ENCODE results near the gene TLE7. TPM values are rescaled to one million over a fixed set of nuclear protein-coding genes. Genes with fewer than 3 reads are reported as not detected.

The TLE7 gene
- total and polyA plus RNA-seq, 2 of the 4 experiments (the other 2 are of a cell fraction): not detected

DNA sequence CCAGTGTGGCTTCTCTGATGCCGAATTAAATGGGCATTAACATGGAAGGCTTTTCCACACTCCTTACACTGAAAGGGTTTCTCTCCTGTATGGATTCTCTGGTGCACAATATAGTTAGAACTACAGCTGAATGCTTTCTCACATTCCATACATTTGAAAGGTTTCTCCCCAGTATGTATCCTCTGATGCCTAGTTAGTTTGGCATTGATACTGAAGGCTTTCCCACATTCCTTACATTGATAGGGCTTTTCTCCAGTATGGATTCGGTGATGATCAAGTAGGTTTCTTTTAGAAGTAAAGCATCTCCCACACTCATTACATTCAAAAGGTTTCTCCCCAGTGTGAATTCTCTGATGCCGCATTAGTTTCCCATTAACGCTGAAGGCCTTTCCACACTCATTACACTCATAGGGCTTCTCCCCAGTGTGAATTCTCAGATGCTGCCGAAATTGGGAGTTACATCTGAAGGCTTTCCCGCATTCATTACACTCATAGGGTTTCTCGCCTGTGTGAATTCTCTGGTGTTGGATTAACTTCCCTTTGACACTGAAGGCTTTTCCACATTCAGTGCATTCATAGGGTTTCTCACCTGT, 6.5 kb upstream of the TLE7 start:
- Histone ChIP-seq H2BK120ac (ENCODE audit: low read depth, low read length) (no peak overlapping the region), H4K91ac (ENCODE audit: insufficient read depth, low read depth, low read length) (no peak overlapping the region), H3K27me3 (ENCODE audit: control insufficient read depth, insufficient read depth, low read length) (no peaks in the 10 kb centered on the region), H2AFZ (replicated peaks; ENCODE audit: low read length, poor library complexity) (no peak overlapping the region), H3K18ac (ENCODE audit: low read depth, low read length) (no peak overlapping the region), H4K5ac (ENCODE audit: low read depth, low read length) (no peak overlapping the region), H3K23ac (ENCODE audit: low read depth, low read length) (no peak overlapping the region), H2BK15ac (ENCODE audit: low read depth, low read length) (no peak overlapping the region), H3K79me1 (ENCODE audit: low read depth in 1 of 2, low read length in 2 of 2) (peaks cover 0 to 9% of the 10 kb centered on the region in 2 experiments; a peak in 1 of 4 replicates), H3K4me3 (ENCODE audit: insufficient read depth, low read depth, low read length) (no peak overlapping the region), H2AK5ac (ENCODE audit: low read depth, low read length) (no peak overlapping the region), H3K56ac (ENCODE audit: extremely low read depth, insufficient read depth, low read length) (no peak overlapping the region), H3K14ac (replicated peaks; ENCODE audit: low read depth, low read length) (no peak overlapping the region), H4K20me1 (ENCODE audit: insufficient read depth, low read length) (no peaks in the 10 kb centered on the region), H3K4me2 (ENCODE audit: low read depth, low read length) (no peak overlapping the region), H2BK20ac (ENCODE audit: low read depth, low read length) (no peak overlapping the region), H3K36me3 (ENCODE audit: control insufficient read depth, insufficient read depth, low read length) (peaks cover 42% of the 10 kb centered on the region), H3K27ac (ENCODE audit: insufficient read depth, low read length) (no peak overlapping the region), H4K8ac (ENCODE audit: low read depth in 2 of 2, low read length in 2 of 2) (no peak overlapping the region), H3K9me1 (ENCODE audit: insufficient read depth, low read length) (no peaks in the 10 kb centered on the region), H3K9me3 (ENCODE audit: control insufficient read depth, insufficient read depth, low read length) (peaks cover 78% of the 10 kb centered on the region), H2BK5ac (ENCODE audit: low read depth, low read length, poor library complexity, severe bottlenecking) (no peak overlapping the region), H3K4ac (ENCODE audit: low read depth, low read length) (no peak overlapping the region), H2AK9ac (replicated peaks; ENCODE audit: low read depth, low read length, poor library complexity) (no peak overlapping the region), H3K4me1 (ENCODE audit: control insufficient read depth, insufficient read depth, low read length) (no peaks in the 10 kb centered on the region), H3K9ac (ENCODE audit: low read depth, low read length) (no peak overlapping the region)
- BruUV-seq (replicated peaks): no TSS peak
- DNase-seq: no peak
- ChIA-PET CTCF (no interaction called here), POLR2A (ENCODE audit: unreplicated experiment) (no interaction called here)
- in situ Hi-C loops (cut with MboI; ENCODE audit: low sequenced_read_pairs) (no loop called here), intact Hi-C loops (cut with micrococcal nuclease) (no loop called here), dilution Hi-C loops (cut with HindIII; ENCODE audit: low sequenced_read_pairs, unreplicated experiment) (no loop called here)
- ATAC-seq (ENCODE audit: low read depth): no peak
- whole genome bisulfite sequencing, 2 experiments (ENCODE audit: extremely low coverage in 2 of 2, insufficient read length in 1 of 2): no CpG with 5 or more reads among the region's 7 CpGs
- TF ChIP-seq CEBPB (IDR thresholded peaks at IDR 0.05; ENCODE audit: low read depth, low read length) (no peak), NFE2L2 (IDR thresholded peaks at IDR 0.05; ENCODE audit: low read depth, low read length) (no peak), RAD21 (IDR thresholded peaks at IDR 0.05; ENCODE audit: low read length) (no peak)
- TF ChIP-seq, protein P1, sequence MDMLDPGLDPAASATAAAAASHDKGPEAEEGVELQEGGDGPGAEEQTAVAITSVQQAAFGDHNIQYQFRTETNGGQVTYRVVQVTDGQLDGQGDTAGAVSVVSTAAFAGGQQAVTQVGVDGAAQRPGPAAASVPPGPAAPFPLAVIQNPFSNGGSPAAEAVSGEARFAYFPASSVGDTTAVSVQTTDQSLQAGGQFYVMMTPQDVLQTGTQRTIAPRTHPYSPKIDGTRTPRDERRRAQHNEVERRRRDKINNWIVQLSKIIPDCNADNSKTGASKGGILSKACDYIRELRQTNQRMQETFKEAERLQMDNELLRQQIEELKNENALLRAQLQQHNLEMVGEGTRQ (IDR thresholded peaks at IDR 0.05; ENCODE audit: low read depth, low read length): no peak
